Measurements from ENCODE around the gene WDR45B.

- TF ChIP-seq POLR2A (IDR thresholded peaks at IDR 0.05) (no peak), CTCF (IDR thresholded peaks at IDR 0.05) (peak in 2 of 6 experiments; percentile 12 to 28)
These were observed 565 bp downstream of the WDR45B start for GRCh38 chr17:82647593-82648164.

Measured in Peyer's patch (tissue), 4 donors.